ENCODE results near the gene TSKU.

TSKU gene

GRCh38 chr11:76830639-76831327 is 47.6 kb downstream of the TSKU start:
- DNase-seq: no peak

- DNase-seq: no peak
Observed at GRCh38 chr11:76831686-76832310, 48.6 kb downstream of the TSKU start.

- DNase-seq: no peak
Observed at GRCh38 chr11:76832361-76832760, 49.2 kb downstream of the TSKU start.

- DNase-seq: no peak
Observed at GRCh38 chr11:76834151-76834550, 51.0 kb downstream of the TSKU start.

- DNase-seq: no peak
Observed at GRCh38 chr11:76835036-76835435, 51.9 kb downstream of the TSKU start.

GRCh38 chr11:76835928-76836612 is 52.9 kb downstream of the TSKU start:
- DNase-seq: no peak

GRCh38 chr11:76836613-76837291 is 53.6 kb downstream of the TSKU start:
- no peak for DNase-seq

GRCh38 chr11:76837696-76838677 is 54.8 kb downstream of the TSKU start:
- DNase-seq: no peak

GRCh38 chr11:76838678-76839068 is 55.5 kb downstream of the TSKU start:
- no peak for DNase-seq

- DNase-seq: no peak
Observed at GRCh38 chr11:76839311-76839710, 56.2 kb downstream of the TSKU start.

GRCh38 chr11:76841923-76842452 is 58.8 kb downstream of the TSKU start:
- DNase-seq: no peak

- DNase-seq: no peak
Observed at GRCh38 chr11:76843907-76844306, 60.8 kb downstream of the TSKU start.

GRCh38 chr11:76844511-76844910 is 61.4 kb downstream of the TSKU start:
- no peak for DNase-seq

- DNase-seq: no peak
Observed at GRCh38 chr11:76845069-76845468, 61.9 kb downstream of the TSKU start.

GRCh38 chr11:76846441-76846840 is 63.3 kb downstream of the TSKU start:
- no peak for DNase-seq

Measured in stimulated activated CD4-positive, alpha-beta T cell treated with anti-CD3 and anti-CD28 coated beads, Interleukin-1b, Interleukin-23, amount 100 ng/mL, for 48 hours (primary cell).